IPS-20b (cell line): ENCODE data around the gene INVS.

Experiments used
- H3K27ac ChIP-seq: one replicate; pipeline ENCODE4 v1.5.1; 2013; ENCODE audit warnings: low read length
- H3K27me3 ChIP-seq: 2 replicates; pipeline ENCODE4 v1.6.1; 2013; ENCODE audit warnings: mild to moderate bottlenecking, low read length, inconsistent platforms; ENCODE audit not compliant: insufficient read depth
- H3K36me3 ChIP-seq: 2 replicates; pipeline ENCODE4 v1.6.1; 2013; ENCODE audit warnings: low read depth, mild to moderate bottlenecking, inconsistent platforms, low read length, moderate library complexity; ENCODE audit not compliant: insufficient read depth
- H3K4me1 ChIP-seq: 2 replicates; pipeline ENCODE4 v1.6.1; 2013; ENCODE audit warnings: mild to moderate bottlenecking, control low read depth, inconsistent platforms, low read length, moderate library complexity; ENCODE audit not compliant: insufficient read depth
- H3K4me3 ChIP-seq: 2 replicates; pipeline ENCODE4 v1.5.1; 2013; ENCODE audit warnings: mild to moderate bottlenecking, low read length, inconsistent platforms
- H3K9ac ChIP-seq: 2 replicates; pipeline ENCODE4 v1.6.1; 2013; ENCODE audit warnings: low read depth, mild to moderate bottlenecking, inconsistent platforms, low read length, moderate library complexity
- H3K9me3 ChIP-seq: 2 replicates; pipeline ENCODE4 v1.6.1; 2013; ENCODE audit warnings: mild to moderate bottlenecking, low read depth, low read length, inconsistent platforms; ENCODE audit not compliant: insufficient read depth

INVS gene

DNA sequence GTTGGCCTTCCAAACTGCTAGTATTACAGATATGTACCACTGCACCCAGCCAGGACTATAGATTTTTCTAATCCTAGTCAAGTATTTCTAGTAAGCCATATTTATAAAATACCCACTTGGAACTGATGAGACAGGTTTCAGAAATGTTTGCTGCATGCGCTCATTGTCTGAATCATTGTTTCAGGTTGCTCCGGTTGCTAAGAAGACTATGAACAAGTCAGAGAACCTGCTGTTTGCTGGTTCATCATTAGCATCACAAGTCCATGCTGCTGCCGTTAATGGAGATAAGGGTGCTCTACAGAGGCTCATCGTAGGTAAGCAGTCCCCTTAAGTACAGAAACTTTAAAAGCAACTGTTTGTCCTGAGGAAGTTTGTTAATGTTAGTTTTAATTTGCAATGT lies 5.3 kb downstream of the INVS start:
- Histone ChIP-seq H3K36me3 (peaks cover 28% of the 10 kb centered on the region), H3K9me3 (no peaks in the 10 kb centered on the region), H3K4me1 (no peaks in the 10 kb centered on the region), H3K9ac (no peak overlapping the region), H3K27ac (no peak overlapping the region), H3K27me3 (no peaks in the 10 kb centered on the region), H3K4me3 (no peak overlapping the region)

DNA sequence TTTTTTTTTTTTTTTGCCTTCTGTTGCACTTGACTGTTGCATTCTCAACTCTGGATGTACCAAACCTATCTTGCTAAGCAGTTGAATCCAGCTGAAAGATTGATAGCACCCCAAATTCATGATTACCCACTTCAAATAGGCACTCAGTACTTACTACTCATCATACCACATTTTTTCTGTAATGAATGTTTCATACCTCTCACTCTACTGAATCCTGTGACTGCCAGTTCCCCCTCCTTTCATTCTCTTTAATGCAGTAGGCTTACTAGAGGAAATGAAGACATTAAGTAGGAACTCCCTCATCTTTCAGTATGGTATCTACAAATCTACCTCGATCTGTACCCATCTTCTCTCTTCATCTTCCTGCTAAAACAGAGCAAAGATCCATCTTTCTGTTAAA lies 6.8 kb downstream of the INVS start:
- no peaks in the 10 kb centered on the region for H3K9me3 ChIP-seq
- no peaks in the 10 kb centered on the region for H3K27me3 ChIP-seq
- no peak overlapping the region for H3K4me3 ChIP-seq
- peaks cover 28% of the 10 kb centered on the region for H3K36me3 ChIP-seq
- no peak overlapping the region for H3K9ac ChIP-seq
- H3K4me1 ChIP-seq, result no peaks in the 10 kb centered on the region
- H3K27ac ChIP-seq, result no peak overlapping the region

- no peak overlapping the region for H3K4me3 ChIP-seq
- H3K4me1 ChIP-seq, result no peaks in the 10 kb centered on the region
- peaks cover 32% of the 10 kb centered on the region for H3K36me3 ChIP-seq
- no peaks in the 10 kb centered on the region for H3K27me3 ChIP-seq
- H3K27ac ChIP-seq, result no peak overlapping the region
- H3K9me3 ChIP-seq, result no peaks in the 10 kb centered on the region
- H3K9ac ChIP-seq, result no peak overlapping the region
Measured at GRCh38 chr9:100106616-100107015, 7.6 kb downstream of the INVS start.

DNA sequence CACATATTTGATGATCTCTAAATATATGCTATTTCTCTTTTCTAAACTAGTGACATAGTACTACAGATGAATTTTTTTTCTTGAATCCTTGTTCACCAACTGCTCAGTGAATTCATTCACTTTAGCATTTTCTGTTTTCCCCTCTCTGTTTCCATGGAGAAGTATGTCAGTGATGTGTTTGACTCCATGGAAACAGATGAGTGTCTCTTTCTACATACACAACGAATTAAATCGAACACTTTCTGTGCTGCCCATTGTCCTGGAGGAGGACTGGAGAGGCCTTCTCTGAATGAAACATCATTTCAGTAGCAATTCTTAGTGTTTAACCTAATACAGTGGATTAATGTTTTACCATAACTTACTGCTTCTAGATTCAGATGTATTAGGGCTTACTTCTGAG lies 9.5 kb downstream of the INVS start:
- Histone ChIP-seq H3K27me3 (no peaks in the 10 kb centered on the region), H3K9me3 (no peaks in the 10 kb centered on the region), H3K9ac (no peak overlapping the region), H3K4me3 (no peak overlapping the region), H3K4me1 (peaks cover 9% of the 10 kb centered on the region), H3K27ac (no peak overlapping the region), H3K36me3 (peaks cover 33% of the 10 kb centered on the region)

DNA sequence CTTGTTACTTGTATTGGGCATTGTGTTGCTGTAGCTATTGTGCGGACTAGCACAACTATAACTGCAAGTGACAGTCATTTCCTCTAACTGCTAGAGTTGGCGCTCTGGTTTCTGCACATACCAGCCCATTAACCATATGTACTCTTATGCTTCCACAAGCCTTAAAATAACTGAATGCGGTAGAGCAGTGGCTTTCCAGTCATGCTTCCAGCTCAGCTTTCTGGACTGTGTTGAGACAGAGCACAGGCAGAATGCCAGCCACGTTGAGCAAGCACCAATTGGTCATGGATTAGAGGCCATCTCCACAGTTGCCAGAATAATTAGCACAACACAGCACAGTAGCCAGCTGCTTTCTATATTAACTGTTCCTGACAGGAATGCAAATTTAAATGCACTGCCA lies 12.2 kb downstream of the INVS start:
- Histone ChIP-seq H3K4me3 (no peak overlapping the region), H3K9ac (no peak overlapping the region), H3K36me3 (peaks cover 18% of the 10 kb centered on the region), H3K27ac (no peak overlapping the region), H3K27me3 (no peaks in the 10 kb centered on the region), H3K4me1 (peaks cover 9% of the 10 kb centered on the region), H3K9me3 (no peaks in the 10 kb centered on the region)

- no peak overlapping the region for H3K9ac ChIP-seq
- 0 out of 2 replicates have a peak, but pooled peaks cover 10% of the 10 kb centered on the region for H3K36me3 ChIP-seq
- no peak overlapping the region for H3K27ac ChIP-seq
- H3K9me3 ChIP-seq, result no peaks in the 10 kb centered on the region
- peaks cover 9% of the 10 kb centered on the region for H3K4me1 ChIP-seq
- no peak overlapping the region for H3K4me3 ChIP-seq
- H3K27me3 ChIP-seq, result no peaks in the 10 kb centered on the region
Measured at GRCh38 chr9:100112677-100113336, 13.8 kb downstream of the INVS start.

DNA sequence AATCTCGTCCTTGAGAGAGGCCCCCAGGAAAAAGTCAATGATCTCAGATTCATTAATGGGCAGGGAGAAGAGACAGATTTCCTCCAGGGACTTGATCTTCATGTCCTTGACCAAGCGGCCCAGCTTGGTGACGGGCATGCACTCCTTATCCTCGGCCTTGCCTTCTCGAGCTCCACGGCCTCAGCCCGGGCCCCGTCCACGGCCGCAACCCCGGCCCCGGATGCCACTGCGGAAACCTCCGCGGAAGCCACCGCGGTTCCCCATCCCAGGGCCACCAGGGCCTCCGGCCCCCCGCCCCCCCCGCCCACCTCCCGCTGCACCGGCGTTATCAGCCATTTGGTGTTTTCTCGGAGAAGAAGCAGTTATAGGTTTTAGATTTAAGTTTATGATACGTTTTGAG lies 18.3 kb downstream of the INVS start:
- no peaks in the 10 kb centered on the region for H3K36me3 ChIP-seq
- no peak overlapping the region for H3K27ac ChIP-seq
- no peaks in the 10 kb centered on the region for H3K9me3 ChIP-seq
- H3K4me1 ChIP-seq, result peaks cover 6% of the 10 kb centered on the region
- no peak overlapping the region for H3K9ac ChIP-seq
- H3K27me3 ChIP-seq, result no peaks in the 10 kb centered on the region
- H3K4me3 ChIP-seq, result no peak overlapping the region

DNA sequence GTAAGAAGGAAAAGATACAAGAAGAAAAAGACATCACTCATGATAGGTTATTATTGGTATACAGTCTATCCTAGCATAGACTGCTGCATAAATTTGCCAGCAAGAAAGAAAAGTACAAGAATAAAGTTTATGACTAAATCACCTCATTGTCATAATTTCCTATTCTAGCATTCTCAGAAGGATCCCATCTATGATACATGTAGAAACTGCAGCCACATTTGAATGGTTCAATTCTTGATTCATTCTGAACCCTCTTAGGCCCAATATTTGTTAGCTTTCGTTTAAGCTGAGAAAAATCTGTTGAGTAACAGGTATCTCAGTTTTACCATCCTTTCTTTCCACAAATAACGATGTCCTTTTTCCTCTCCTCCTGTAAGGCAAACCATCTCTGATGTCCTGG lies 21.2 kb downstream of the INVS start:
- H3K27me3 ChIP-seq, result no peaks in the 10 kb centered on the region
- no peak overlapping the region for H3K4me3 ChIP-seq
- no peaks in the 10 kb centered on the region for H3K36me3 ChIP-seq
- H3K4me1 ChIP-seq, result no peaks in the 10 kb centered on the region
- no peaks in the 10 kb centered on the region for H3K9me3 ChIP-seq
- no peak overlapping the region for H3K9ac ChIP-seq
- H3K27ac ChIP-seq, result no peak overlapping the region

GRCh38 chr9:100125236-100125635 lies 26.2 kb downstream of the INVS start:
- Histone ChIP-seq H3K9me3 (no peaks in the 10 kb centered on the region), H3K27me3 (no peaks in the 10 kb centered on the region), H3K27ac (no peak overlapping the region), H3K36me3 (peaks cover 3% of the 10 kb centered on the region; the same call in 1 of the 2 replicates), H3K4me3 (no peak overlapping the region), H3K4me1 (no peaks in the 10 kb centered on the region), H3K9ac (no peak overlapping the region)

GRCh38 chr9:100125910-100126309 lies 26.9 kb downstream of the INVS start:
- Histone ChIP-seq H3K27me3 (no peaks in the 10 kb centered on the region), H3K9me3 (no peaks in the 10 kb centered on the region), H3K27ac (no peak overlapping the region), H3K4me3 (no peak overlapping the region), H3K36me3 (peaks cover 3% of the 10 kb centered on the region; the same call in 1 of the 2 replicates), H3K4me1 (no peaks in the 10 kb centered on the region), H3K9ac (no peak overlapping the region)

DNA sequence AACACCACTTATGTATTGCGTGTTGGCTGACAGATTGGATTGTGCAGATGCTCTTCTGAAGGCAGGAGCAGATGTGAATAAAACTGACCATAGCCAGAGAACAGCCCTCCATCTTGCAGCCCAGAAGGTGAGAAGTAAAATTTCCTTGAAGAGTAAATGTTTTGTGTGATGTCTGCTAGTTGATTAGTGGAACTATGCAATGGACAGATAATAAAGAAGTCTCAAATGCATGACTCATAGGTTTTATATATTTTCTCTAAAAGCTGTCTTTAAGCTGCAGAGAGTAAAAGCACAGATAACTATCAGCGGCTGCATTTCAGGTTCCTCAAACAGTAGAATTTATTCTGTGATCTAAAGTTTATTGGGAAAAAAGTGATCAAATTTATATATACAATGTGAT lies 27.4 kb downstream of the INVS start:
- Histone ChIP-seq H3K27me3 (no peaks in the 10 kb centered on the region), H3K27ac (no peak overlapping the region), H3K9ac (no peak overlapping the region), H3K9me3 (no peaks in the 10 kb centered on the region), H3K36me3 (peaks cover 3% of the 10 kb centered on the region; the same call in 1 of the 2 replicates), H3K4me1 (no peaks in the 10 kb centered on the region), H3K4me3 (no peak overlapping the region)

DNA sequence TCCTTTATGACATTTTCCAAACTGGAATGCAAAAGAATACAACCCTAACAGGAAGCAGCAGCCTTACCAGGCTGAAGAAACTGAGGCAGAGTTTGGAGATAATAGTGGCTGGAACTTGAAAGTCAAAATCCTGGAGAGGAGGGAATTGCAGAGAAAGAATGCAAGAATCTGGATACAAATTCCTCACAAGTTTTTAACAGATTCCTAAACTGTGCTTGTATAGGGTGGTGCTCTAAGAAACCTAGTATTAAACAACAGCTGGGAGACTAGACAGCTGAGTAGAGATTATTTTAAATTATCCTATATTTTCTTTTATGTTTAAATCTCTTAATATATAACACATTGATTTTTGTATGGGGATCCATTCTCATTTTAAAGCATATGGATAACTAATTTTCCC lies 30.7 kb downstream of the INVS start:
- Histone ChIP-seq H3K9ac (no peak overlapping the region), H3K9me3 (no peaks in the 10 kb centered on the region), H3K27ac (no peak overlapping the region), H3K36me3 (peaks cover 3% of the 10 kb centered on the region; the same call in 1 of the 2 replicates), H3K4me1 (no peaks in the 10 kb centered on the region), H3K27me3 (no peaks in the 10 kb centered on the region), H3K4me3 (no peak overlapping the region)
